ENCODE measurements around the gene P4HB.

DNA sequence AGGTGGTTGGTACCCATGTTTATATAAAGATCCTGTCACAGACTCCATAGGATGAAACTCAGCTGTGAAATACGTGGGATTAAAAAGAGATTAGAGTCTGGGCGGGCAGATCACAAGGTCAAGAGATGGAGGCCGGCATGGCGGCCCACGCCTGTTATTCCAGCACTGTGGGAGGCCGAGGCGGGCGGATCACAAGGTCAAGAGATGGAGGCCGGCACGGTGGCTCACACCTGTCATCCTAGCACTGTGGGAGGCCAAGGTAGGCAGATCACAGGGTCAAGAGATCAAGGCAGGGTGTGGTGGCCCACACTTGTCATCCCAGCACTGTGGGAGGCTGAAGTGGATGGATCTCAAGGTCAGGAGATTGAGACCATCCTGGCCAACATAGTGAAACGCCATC lies 35.1 kb upstream of the P4HB start:
- TF ChIP-seq TCF12 (IDR thresholded peaks at IDR 0.05; ENCODE audit: low read depth, low read length) (no peak), POLR2A (IDR thresholded peaks at IDR 0.05; ENCODE audit: low read depth, low read length) (no peak)
- TF ChIP-seq, protein P1, sequence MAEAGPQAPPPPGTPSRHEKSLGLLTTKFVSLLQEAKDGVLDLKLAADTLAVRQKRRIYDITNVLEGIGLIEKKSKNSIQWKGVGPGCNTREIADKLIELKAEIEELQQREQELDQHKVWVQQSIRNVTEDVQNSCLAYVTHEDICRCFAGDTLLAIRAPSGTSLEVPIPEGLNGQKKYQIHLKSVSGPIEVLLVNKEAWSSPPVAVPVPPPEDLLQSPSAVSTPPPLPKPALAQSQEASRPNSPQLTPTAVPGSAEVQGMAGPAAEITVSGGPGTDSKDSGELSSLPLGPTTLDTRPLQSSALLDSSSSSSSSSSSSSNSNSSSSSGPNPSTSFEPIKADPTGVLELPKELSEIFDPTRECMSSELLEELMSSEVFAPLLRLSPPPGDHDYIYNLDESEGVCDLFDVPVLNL (IDR thresholded peaks at IDR 0.05; ENCODE audit: low read depth, low read length): no peak
